GM12878 (cell line): ENCODE results near the gene TH. TPM values are rescaled to one million over a fixed set of nuclear protein-coding genes. Genes with fewer than 3 reads are reported as not detected.

Experiments
- ATAC-seq: fragments of 200-7000 bp; cut with Tn5 transposase; 3 replicates; pipeline ENCODE4 v1.9.1; 2020; ENCODE audit warnings: mild to moderate bottlenecking, moderate library complexity
- BruUV-seq: library from RNA; stranded (reverse); fragments of 400-500 nt; replicated peaks from 2 replicates; lab custom pipeline; 2021; lab: Mats Ljungman, UMichigan
- CTCF ChIA-PET: fragments of 300-600 bp; sonication (Branson Sonifier 250); formaldehyde crosslinking; extraction: SDS; loops from one replicate; lab custom pipeline; 2021; ENCODE audit warnings: inconsistent platforms; lab: Yijun Ruan, JAX
- POLR2A ChIA-PET: fragments of 350-600 bp; formaldehyde crosslinking; extraction: SDS; loops from one replicate; lab custom pipeline; 2021; ENCODE audit warnings: inconsistent platforms; lab: Charles Lee
- RAD21 ChIA-PET: fragments of 300-600 bp; sonication (Branson Sonifier 250); formaldehyde crosslinking; loops from one replicate; lab custom pipeline; 2023; ENCODE audit warnings: antibody characterized with exemption; ENCODE audit not compliant: unreplicated experiment; lab: Charles Lee
- SMC1A ChIA-PET: fragments of 300-600 bp; sonication (Branson Sonifier 250); formaldehyde crosslinking; loops from one replicate; lab custom pipeline; 2023; ENCODE audit not compliant: unreplicated experiment, uncharacterized antibody; lab: Charles Lee
- DNase-seq: peaks from one replicate; pipeline ENCODE4 v3.0.0-alpha.2; 2011; ENCODE audit warnings: low read depth, low spot score
- FAIRE-seq: peaks from 3 replicates; lab custom pipeline; 2011; peaks lifted over from hg19 to GRCh38; lab: Jason Lieb, UNC
- H2AFZ ChIP-seq: 2 replicates; pipeline ENCODE4 v1.6.0; 2011; ENCODE audit warnings: low read depth, low read length, control low read depth; ENCODE audit not compliant: control insufficient read depth
- H3K27ac ChIP-seq: 2 replicates; pipeline ENCODE4 v1.5.1; 2011; ENCODE audit warnings: control low read depth; ENCODE audit not compliant: control insufficient read depth, insufficient read depth
- H3K27me3 ChIP-seq, 2 experiments: replicated peaks in 1 of 2; 2 replicates each; pipeline versions ENCODE4 v1.6.0 to v1.6.1; 2011; ENCODE audit warnings: low read length in 1 of 2; ENCODE audit not compliant: control insufficient read depth in 2 of 2, insufficient read depth in 2 of 2
- H3K36me3 ChIP-seq, 2 experiments: 2 replicates each; pipeline ENCODE4 v1.5.1; 2011; ENCODE audit warnings: low read length in 1 of 2; ENCODE audit not compliant: control insufficient read depth in 2 of 2, insufficient read depth in 2 of 2
- H3K4me1 ChIP-seq: 2 replicates; pipeline ENCODE4 v1.6.1; 2011; ENCODE audit warnings: mild to moderate bottlenecking, low read length, moderate library complexity, mixed read lengths; ENCODE audit not compliant: control insufficient read depth, insufficient read depth
- H3K4me2 ChIP-seq: 2 replicates; pipeline ENCODE4 v1.6.0; 2011; ENCODE audit warnings: control low read depth; ENCODE audit not compliant: control insufficient read depth, insufficient read depth
- H3K4me3 ChIP-seq: fragments of 200-600 bp; sonication (generic); 2 replicates; pipeline ENCODE4 v1.5.1; 2016
- H3K79me2 ChIP-seq: 2 replicates; pipeline ENCODE4 v1.6.0; 2011; ENCODE audit warnings: low read length; ENCODE audit not compliant: control insufficient read depth, insufficient read depth
- H3K9ac ChIP-seq: 2 replicates; pipeline ENCODE4 v1.8.0; 2011; ENCODE audit warnings: low read length, control low read depth, mixed read lengths; ENCODE audit not compliant: control insufficient read depth, insufficient read depth
- H3K9me3 ChIP-seq: replicated peaks from 3 replicates; pipeline ENCODE4 v1.5.1; 2011; ENCODE audit warnings: mild to moderate bottlenecking, low read length; ENCODE audit not compliant: control insufficient read depth, insufficient read depth
- H4K20me1 ChIP-seq: 2 replicates; pipeline ENCODE4 v1.6.0; 2011; ENCODE audit not compliant: control insufficient read depth, insufficient read depth
- PAX5 ChIP-seq: IDR thresholded peaks from 2 replicates; pipeline ENCODE4 v1.6.1; 2011; ENCODE audit warnings: low read depth, low read length, borderline replicate concordance
- RELA ChIP-seq: fragments of 450-650 bp; IDR thresholded peaks from 2 replicates; pipeline ENCODE4 v1.8.0; 2014; ENCODE audit warnings: borderline replicate concordance; ENCODE audit not compliant: partially characterized antibody
- SUZ12 ChIP-seq: fragments of 200-600 bp; sonication (generic); IDR thresholded peaks from one replicate; pipeline ENCODE4 v1.6.1; 2018; ENCODE audit warnings: antibody characterized with exemption, mild to moderate bottlenecking; ENCODE audit not compliant: unreplicated experiment
- YY1 ChIP-seq: IDR thresholded peaks from 2 replicates; pipeline ENCODE4 v1.6.1; 2011; ENCODE audit warnings: low read depth, mild to moderate bottlenecking, low read length
- ZNF217 ChIP-seq: fragments of 450-650 bp; IDR thresholded peaks from 2 replicates; pipeline ENCODE4 v1.6.1; 2017; ENCODE audit warnings: antibody characterized with exemption, mild to moderate bottlenecking
- WGBS: methylation state at CpG from one replicate; pipeline ENCODE4 v1.1.6; 2016; ENCODE audit warnings: low lambda C conversion rate; ENCODE audit not compliant: insufficient replicate concordance, insufficient coverage; ENCODE audit errors: missing lambda C conversion rate; 5-methylcytosine and 5-hydroxymethylcytosine counted together
- in situ Hi-C: fragments of 300-500 bp; cut with MboI; formaldehyde crosslinking; loops from 9 replicates; pipeline ENCODE4 v1.14.3; 2018; ENCODE audit warnings: mixed read lengths
- intact Hi-C: fragments of 100-400 bp; cut with micrococcal nuclease; formaldehyde crosslinking; loops from one replicate; pipeline ENCODE4 v1.14.2; 2022; ENCODE audit not compliant: unreplicated experiment
- polyA plus RNA-seq, 11 experiments: library from polyadenylated mRNA; depleted of rRNA in 4 of 11; unstranded in 6 of 11; stranded (reverse) in 5 of 11; fragments of >200 nt; fragmentation: Nextera tagmentation in 4 of 11; fragmentation: Illumina TruSeq in 1 of 11; extraction: Ambion mirVana in 4 of 11; extraction: Trizol in 1 of 11; gene quantifications; 1 replicate in 1 of 11; 2 replicates in 10 of 11; pipeline versions ENCODE4 v1.2.1 to v1.2.3, GENCODE V29; 2011 to 2016; ENCODE audit warnings: inconsistent platforms in 2 of 11, missing spikeins in 2 of 11, low read depth in 1 of 11
- total RNA-seq, 4 experiments: library from RNA; depleted of rRNA in 3 of 4; stranded (reverse); fragments of >200 nt in 3 of 4; fragmentation: Illumina TruSeq in 1 of 4; extraction: Trizol in 1 of 4; gene quantifications; 2 replicates each; pipeline versions ENCODE4 v1.2.1 to v1.2.3, GENCODE V29; 2013 to 2021

TH gene
- total and polyA plus RNA-seq, 10 of the 15 experiments (the other 5 are each of a cell fraction or from before 2014, with no cell fraction given), result not detected

DNA sequence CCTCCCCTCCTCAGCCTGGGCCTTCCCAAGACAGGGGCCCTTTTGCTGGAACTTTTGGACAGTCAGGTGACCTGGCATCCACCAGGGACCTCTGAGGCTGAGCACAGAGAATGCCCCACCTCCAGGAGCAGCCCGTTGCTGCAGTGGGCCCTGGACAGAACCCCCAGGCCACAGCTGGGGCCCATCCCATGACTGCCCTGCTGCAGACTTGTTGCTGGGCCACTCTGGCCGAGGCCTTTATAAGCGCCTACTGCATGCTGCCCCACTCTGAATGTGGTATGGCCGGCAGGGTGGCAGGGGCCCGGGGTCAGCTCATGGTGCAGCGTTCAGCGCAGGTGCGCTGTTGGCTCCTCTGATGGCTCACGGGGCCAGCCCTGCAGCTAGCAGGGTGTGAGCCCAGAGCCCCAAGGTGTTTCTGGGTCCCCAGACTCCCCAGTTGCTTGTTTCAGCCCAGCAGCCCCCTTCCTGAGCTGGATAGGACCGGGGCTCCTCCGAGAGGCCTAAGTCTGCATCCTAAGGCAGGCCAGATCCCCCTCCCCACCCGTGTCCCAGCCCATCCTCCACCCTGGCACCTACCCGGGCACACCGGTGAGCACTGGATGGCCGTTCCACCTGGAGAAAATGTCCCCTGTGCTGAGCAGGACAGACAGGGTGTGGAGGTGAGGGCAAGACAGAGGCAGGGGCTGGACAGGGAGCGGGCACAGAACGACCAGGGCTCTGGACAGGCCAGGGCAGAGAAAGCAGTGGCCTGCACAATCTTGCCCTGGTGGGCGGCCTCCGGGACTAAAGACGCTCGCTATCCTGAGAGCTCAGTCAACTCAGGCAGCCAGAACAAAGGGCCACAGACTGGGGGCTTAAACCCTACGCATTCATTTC is 28.1 kb upstream of the TH start:
- in situ Hi-C loops (loop anchor here (5.0 kb wide), 1 partner anchor 218 kb away; no protein-coding TSS in a partner anchor), intact Hi-C loops (loop anchor here (5.0 to 10.0 kb wide), 2 partner anchors 98 to 335 kb away; no protein-coding TSS in a partner anchor)
- Histone ChIP-seq H3K4me3 (no peak overlapping the region), H3K27ac (no peak overlapping the region), H3K9ac (no peak overlapping the region), H3K27me3 (no peaks in the 10 kb centered on the region; a peak in 1 of 4 replicates), H3K4me1 (no peaks in the 10 kb centered on the region), H2AFZ (no peak overlapping the region), H3K4me2 (no peak overlapping the region), H4K20me1 (no peaks in the 10 kb centered on the region), H3K79me2 (no peaks in the 10 kb centered on the region), H3K36me3 (no peaks in the 10 kb centered on the region), H3K9me3 (no peaks in the 10 kb centered on the region)
- TF ChIP-seq RELA, result no peak
- no peak for TF ChIP-seq SUZ12
- TF ChIP-seq PAX5, result no peak
- TF ChIP-seq ZNF217, result no peak
- no peak for TF ChIP-seq YY1
- ChIA-PET POLR2A (no interaction called here), SMC1A (no interaction called here), RAD21 (interaction anchor here (1.5 to 2.0 kb wide), 2 partner anchors 105 to 220 kb away, joined by 3 to 9 read pairs; no protein-coding TSS in a partner anchor), CTCF (no interaction called here)
- DNase-seq (no peak), FAIRE-seq (no peak), ATAC-seq (no peak)
- WGBS, result 32% methylated on average over 22 of the region's 22 CpGs
- BruUV-seq, result no TSS peak
